Mesothelial cell of epicardium (in vitro differentiated cells): ENCODE results near the gene TSHR. TPM values are rescaled to one million over a fixed set of nuclear protein-coding genes. Genes with fewer than 3 reads are reported as not detected.
A peak's percentile ranks its signal among the peaks of the same experiment; 100 is the strongest.

Experiments used
- DNase-seq, 2 experiments: peaks; one replicate each; pipeline ENCODE4 v3.0.0; 2021; ENCODE audit warnings: low spot score in 2 of 2; ENCODE audit not compliant: unreplicated experiment in 2 of 2
- H3K27ac Mint-ChIP-seq: 2 replicates; pipeline ENCODE4 v1.8.0; 2021; ENCODE audit warnings: mixed read lengths
- H3K27me3 Mint-ChIP-seq: 2 replicates; pipeline ENCODE4 v1.8.0; 2021; ENCODE audit warnings: low read depth, mixed read lengths
- H3K36me3 Mint-ChIP-seq: 2 replicates; pipeline ENCODE4 v1.8.0; 2021; ENCODE audit warnings: mixed read lengths
- H3K4me1 Mint-ChIP-seq: 2 replicates; pipeline ENCODE4 v1.8.0; 2021; ENCODE audit warnings: mixed read lengths
- H3K4me3 Mint-ChIP-seq: 2 replicates; pipeline ENCODE4 v1.8.0; 2021; ENCODE audit warnings: mild to moderate bottlenecking, moderate library complexity, mixed read lengths
- H3K9me3 Mint-ChIP-seq: 2 replicates; pipeline ENCODE4 v1.8.0; 2021; ENCODE audit warnings: mixed read lengths
- CTCF ChIP-seq: fragments of 200-600 bp; sonication (generic); IDR thresholded peaks from one replicate; pipeline ENCODE4 v1.5.0; 2021; ENCODE audit warnings: antibody characterized with exemption; ENCODE audit not compliant: unreplicated experiment
- total RNA-seq: library from RNA; stranded (reverse); gene quantifications from 3 replicates; pipeline ENCODE4 v1.2.1, GENCODE V29; 2021

Gene TSHR
- total RNA-seq, 1 donor from 2014 or later = not detected

DNA sequence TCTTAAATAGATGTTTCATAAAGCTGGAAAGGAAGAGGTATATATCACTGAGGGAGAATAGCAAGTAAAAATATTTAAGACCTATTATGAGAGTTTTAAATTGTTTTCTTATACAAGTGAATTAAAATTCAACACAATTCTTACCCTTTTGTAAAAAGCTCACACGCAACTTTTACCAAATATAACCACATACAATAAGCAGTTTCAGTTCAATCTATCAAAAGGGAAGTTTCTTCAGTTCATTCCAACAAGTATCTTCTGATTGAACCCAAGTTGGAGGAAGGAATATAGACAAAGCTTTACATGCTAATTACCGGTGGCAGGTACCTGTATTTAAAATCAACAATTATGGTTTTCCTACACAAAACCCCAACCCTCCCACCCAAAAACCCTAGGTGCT is 224.2 kb downstream of the TSHR start:
- Mint-ChIP-seq H3K36me3 (peaks cover 14% of the 10 kb centered on the region), H3K9me3 (no peaks in the 10 kb centered on the region), H3K27me3 (no peaks in the 10 kb centered on the region), H3K4me1 (peaks cover 24% of the 10 kb centered on the region), H3K27ac (no peak overlapping the region), H3K4me3 (no peak overlapping the region)
- DNase-seq = no peak
- TF ChIP-seq CTCF = no peak

- TF ChIP-seq CTCF = no peak
- H3K36me3 Mint-ChIP-seq = peaks cover 27% of the 10 kb centered on the region
- no peak for DNase-seq
- H3K4me3 Mint-ChIP-seq = no peak overlapping the region
- H3K27me3 Mint-ChIP-seq = no peaks in the 10 kb centered on the region
- no peak overlapping the region for H3K27ac Mint-ChIP-seq
- H3K9me3 Mint-ChIP-seq = no peaks in the 10 kb centered on the region
- H3K4me1 Mint-ChIP-seq = peaks cover 4% of the 10 kb centered on the region
These were observed 232.6 kb downstream of the TSHR start for GRCh38 chr14:81187832-81188522.

DNA sequence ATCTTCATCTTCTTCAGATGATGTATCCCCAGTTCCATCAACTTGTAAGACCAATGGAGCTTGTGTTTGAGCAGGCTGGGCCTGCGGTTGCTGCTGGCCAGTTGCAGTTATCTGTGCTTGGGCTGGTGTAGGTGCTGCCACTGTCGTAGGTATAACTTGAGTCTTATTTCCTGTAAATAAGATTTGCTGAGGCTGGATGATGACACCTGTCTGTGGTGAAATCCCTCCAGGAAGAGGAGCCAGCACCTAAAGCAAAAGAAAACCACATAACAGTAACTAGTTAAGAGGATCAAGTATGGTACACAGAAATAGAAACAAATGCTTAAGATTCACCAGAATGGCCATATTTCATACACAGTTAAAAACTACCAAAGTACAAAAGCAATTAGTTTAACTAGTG is 237.2 kb downstream of the TSHR start:
- Mint-ChIP-seq H3K9me3 (no peaks in the 10 kb centered on the region), H3K36me3 (peaks cover 41% of the 10 kb centered on the region), H3K4me1 (peaks cover 5% of the 10 kb centered on the region), H3K27me3 (no peaks in the 10 kb centered on the region), H3K4me3 (no peak overlapping the region), H3K27ac (no peak overlapping the region)
- DNase-seq = no peak
- no peak for TF ChIP-seq CTCF

DNA sequence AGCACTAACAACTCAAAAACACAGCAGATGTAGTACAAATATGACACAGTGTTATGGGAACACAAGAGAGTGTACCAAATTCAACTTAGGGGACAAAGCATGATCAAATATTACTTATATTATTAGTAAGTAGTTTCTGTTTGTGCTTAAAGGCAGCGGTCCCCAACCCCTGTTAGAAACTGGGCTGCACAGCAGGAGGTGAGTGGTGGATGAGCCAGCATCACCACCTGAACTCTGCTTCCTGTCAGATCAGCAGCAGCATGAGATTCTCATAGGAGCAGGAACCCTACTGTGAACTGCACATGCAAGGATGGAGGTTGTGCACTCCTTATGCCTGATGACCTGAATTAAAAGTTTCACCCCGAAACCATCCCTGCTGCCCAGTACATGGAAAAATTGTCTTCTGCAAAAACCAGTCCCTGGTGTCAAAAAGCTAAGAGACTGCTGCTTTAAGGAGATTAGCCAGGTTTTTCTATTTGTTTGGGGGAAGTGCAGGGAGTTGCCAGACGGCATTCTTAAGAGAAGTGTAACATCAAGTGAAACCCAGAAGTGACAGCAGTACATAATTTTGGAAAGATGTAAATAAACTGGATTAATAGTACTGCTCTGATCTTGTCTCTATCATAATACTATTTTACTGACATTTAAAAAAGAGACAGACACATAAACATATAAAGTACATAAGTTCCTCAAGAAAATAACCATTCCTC is 238.7 kb downstream of the TSHR start:
- Mint-ChIP-seq H3K27ac (peak overlapping the region; percentile 37), H3K36me3 (peaks cover 34% of the 10 kb centered on the region), H3K4me1 (peaks cover 5% of the 10 kb centered on the region), H3K27me3 (no peaks in the 10 kb centered on the region), H3K4me3 (no peak overlapping the region), H3K9me3 (no peaks in the 10 kb centered on the region)
- DNase-seq = no peak
- TF ChIP-seq CTCF = no peak

Other genes starting within 250 kb of the TSHR start
- 14.8 to 15.7 TPM (median 15.3 TPM) in 3 replicates for gene CEP128, start 13.9 kb upstream of the TSHR start, total RNA-seq